AG04449 (cell line): ENCODE data around the gene DLST.
"Not testable (repeated sequence)": the region's sequence is repeated elsewhere in the genome, so short reads cannot be mapped to it uniquely, and the experiment has no call there.

Experiments
- CTCF ChIA-PET: fragments of 350-600 bp; formaldehyde crosslinking; extraction: SDS; loops from one replicate; lab custom pipeline; 2021; ENCODE audit warnings: antibody characterized with exemption; lab: Yijun Ruan, JAX
- POLR2A ChIA-PET: fragments of 400-600, 350-600 bp; formaldehyde crosslinking; extraction: SDS; loops from one replicate; lab custom pipeline; 2020; ENCODE audit warnings: antibody characterized with exemption, inconsistent platforms; lab: Yijun Ruan, JAX
- DNase-seq: peaks from one replicate; pipeline ENCODE4 v3.0.0-alpha.2; 2010; ENCODE audit warnings: low read depth, low spot score
- H3K4me3 ChIP-seq: 2 replicates; pipeline ENCODE4 v1.5.1; 2011; ENCODE audit warnings: low read depth, mild to moderate bottlenecking, control low read depth, low read length
- CTCF ChIP-seq: IDR thresholded peaks from one replicate; pipeline ENCODE4 v1.5.1; 2011; ENCODE audit warnings: mild to moderate bottlenecking, moderate library complexity, low read length, control low read depth, inconsistent platforms; ENCODE audit not compliant: insufficient read depth; ENCODE audit errors: missing control alignments

DLST gene

GRCh38 chr14:74932401-74932901 lies 50.7 kb downstream of the DLST start:
- no peak for DNase-seq
- ChIA-PET POLR2A (no interaction called here), CTCF (interaction anchor here (0.6 to 4.8 kb wide), 5 partner anchors 10 to 156 kb away, joined by 3 to 42 read pairs (median 8); no protein-coding TSS in a partner anchor)
- TF ChIP-seq CTCF: no peak
- no peak overlapping the region for H3K4me3 ChIP-seq

GRCh38 chr14:74932936-74933335 lies 51.2 kb downstream of the DLST start:
- POLR2A ChIA-PET, DNase-seq, H3K4me3 ChIP-seq: not testable (repeated sequence)
- CTCF ChIA-PET: interaction anchor here (2.1 to 2.2 kb wide), 2 partner anchors 13 to 72 kb away, joined by 6 to 12 read pairs; no protein-coding TSS in a partner anchor

- POLR2A ChIA-PET: no interaction called here
These were observed 52.3 kb downstream of the DLST start for GRCh38 chr14:74934041-74934440.

GRCh38 chr14:74934476-74935359 lies 53.0 kb downstream of the DLST start:
- no peak for DNase-seq
- no peak for TF ChIP-seq CTCF
- POLR2A ChIA-PET: no interaction called here
- CTCF ChIA-PET: interaction anchor here (0.6 to 2.2 kb wide), 11 partner anchors 8 to 154 kb away, joined by 3 to 13 read pairs (median 3); no protein-coding TSS in a partner anchor
- H3K4me3 ChIP-seq: no peak overlapping the region

More at GRCh38 chr14:74934041-74934440, 52.3 kb downstream of the DLST start:
- no peak overlapping the region for H3K4me3 ChIP-seq
- no peak for DNase-seq
- CTCF ChIA-PET: interaction anchor here (0.9 to 2.2 kb wide), 8 partner anchors 8 to 154 kb away, joined by 3 to 13 read pairs (median 3); no protein-coding TSS in a partner anchor
- TF ChIP-seq CTCF: no peak

- CTCF ChIA-PET: interaction anchor here (0.6 to 2.2 kb wide), 4 partner anchors 11 to 153 kb away, joined by 3 to 10 read pairs (median 8); no protein-coding TSS in a partner anchor
- no peak for DNase-seq
- POLR2A ChIA-PET: no interaction called here
- TF ChIP-seq CTCF: no peak
- no peak overlapping the region for H3K4me3 ChIP-seq
These were observed 53.6 kb downstream of the DLST start for GRCh38 chr14:74935360-74935680.

- CTCF ChIA-PET: interaction anchor here (1.3 to 2.0 kb wide), 5 partner anchors 9 to 152 kb away, joined by 3 to 10 read pairs (median 4); no protein-coding TSS in a partner anchor
- POLR2A ChIA-PET: no interaction called here
These were observed 54.4 kb downstream of the DLST start for GRCh38 chr14:74936151-74936550.

More at GRCh38 chr14:74936151-74936550, 54.4 kb downstream of the DLST start:
- DNase-seq: no peak
- TF ChIP-seq CTCF: no peak
- no peak overlapping the region for H3K4me3 ChIP-seq
